Transverse colon (tissue), 4 donors: Measurements from ENCODE around the gene RAI14. TPM values are rescaled to one million over a fixed set of nuclear protein-coding genes. Genes with fewer than 3 reads are reported as not detected.

Source experiments
- DNase-seq: peaks from one replicate; pipeline ENCODE4 v3.0.0-alpha.2; 2019
- H3K27ac ChIP-seq, 4 donors: fragments of 200-600 bp; sonication (generic); 2 replicates each; pipeline ENCODE4 v1.5.1; 2016 to 2018; ENCODE audit warnings: inconsistent platforms in 4 of 4
- H3K27me3 ChIP-seq: fragments of 200-600 bp; sonication (generic); 2 replicates; pipeline ENCODE4 v1.5.1; 2017; ENCODE audit warnings: inconsistent platforms
- H3K36me3 ChIP-seq, 4 donors: fragments of 200-600 bp; sonication (generic); 2 replicates each; pipeline ENCODE4 v1.5.1; 2017 to 2019; ENCODE audit warnings: inconsistent platforms in 4 of 4
- H3K4me1 ChIP-seq, 4 donors: fragments of 200-600 bp; sonication (generic); 2 replicates each; pipeline ENCODE4 v1.5.1; 2017 to 2020; ENCODE audit warnings: inconsistent platforms in 4 of 4
- H3K4me3 ChIP-seq, 4 donors: fragments of 200-600 bp; sonication (generic); 1 replicate in 1 of 4; 2 replicates in 3 of 4; pipeline versions ENCODE4 v1.5.1 to v1.6.1; 2017 to 2019; ENCODE audit warnings: inconsistent platforms in 4 of 4
- H3K9me3 ChIP-seq, 2 donors: fragments of 200-600 bp; sonication (generic); 2 replicates each; pipeline ENCODE4 v1.5.1; 2017 to 2019; ENCODE audit warnings: inconsistent platforms in 2 of 2
- EP300 ChIP-seq: sonication (generic); formaldehyde crosslinking; IDR thresholded peaks from one replicate; pipeline ENCODE4 v1.6.1; 2017; ENCODE audit warnings: antibody characterized with exemption, low read depth
- POLR2A ChIP-seq: fragments of 450-650 bp; IDR thresholded peaks from one replicate; pipeline ENCODE4 v1.6.1; 2016; ENCODE audit warnings: antibody characterized with exemption, mild to moderate bottlenecking, moderate library complexity
- POLR2AphosphoS5 ChIP-seq, 3 donors: sonication (generic); formaldehyde crosslinking; IDR thresholded peaks; one replicate each; pipeline ENCODE4 v1.6.1; 2016; ENCODE audit warnings: antibody characterized with exemption in 3 of 3
- WGBS, 2 donors: methylation state at CpG; one replicate each; pipeline ENCODE4 v1.1.5; 2018; ENCODE audit warnings: low coverage in 1 of 2; 5-methylcytosine and 5-hydroxymethylcytosine counted together
- in situ Hi-C, 4 donors: fragments of 200-750 bp; cut with MboI; loops; one replicate each; pipeline versions ENCODE4 v1.15.0 to v1.15.1; 2017; ENCODE audit warnings: low sequenced_read_pairs in 3 of 4, low pct_ligation_motif_present in 1 of 4, low pct_unique_long_range_greater_than_20kb in 1 of 4
- intact Hi-C: fragments of 100-400 bp; cut with DNase I; formaldehyde crosslinking; loops from one replicate; pipeline ENCODE4 v1.15.1; 2023; ENCODE audit warnings: low total_unique reads
- total RNA-seq, 4 donors: library from RNA; depleted of rRNA; stranded (reverse); fragments of >200 nt; gene quantifications; one replicate each; pipeline ENCODE4 v1.1.0, GENCODE V29; 2016
- TF ChIP-seq, protein P1 (sequence below), 5 experiments: fragments of 200-600 bp in 3 of 5; fragments of 450-650 bp in 2 of 5; sonication (generic) in 3 of 5; IDR thresholded peaks; 1 replicate in 2 of 5; 2 replicates in 3 of 5; pipeline ENCODE4 v1.5.1; 2016 to 2017; ENCODE audit warnings: antibody characterized with exemption in 5 of 5, inconsistent platforms in 3 of 5, mild to moderate bottlenecking in 2 of 5, moderate library complexity in 1 of 5

RAI14 gene
- total RNA-seq, 4 donors from 2014 or later, result 13.9 to 18.3 (median 15.3) TPM

- WGBS, 2 donors, result 87 to 89% methylated on average over 3 to 5 of the region's 5 CpGs
- Histone ChIP-seq H3K4me1 (no peaks in the 10 kb centered on the region), H3K4me3 (no peak overlapping the region), H3K36me3 (no peaks in the 10 kb centered on the region), H3K27me3 (no peaks in the 10 kb centered on the region), H3K9me3 (no peaks in the 10 kb centered on the region), H3K27ac (no peak overlapping the region)
- intact Hi-C loops (no loop called here), in situ Hi-C loops (no loop called here)
- TF ChIP-seq POLR2AphosphoS5 (IDR thresholded peaks at IDR 0.05) (no peak), EP300 (no peak), POLR2A (no peak)
- TF ChIP-seq, protein P1, sequence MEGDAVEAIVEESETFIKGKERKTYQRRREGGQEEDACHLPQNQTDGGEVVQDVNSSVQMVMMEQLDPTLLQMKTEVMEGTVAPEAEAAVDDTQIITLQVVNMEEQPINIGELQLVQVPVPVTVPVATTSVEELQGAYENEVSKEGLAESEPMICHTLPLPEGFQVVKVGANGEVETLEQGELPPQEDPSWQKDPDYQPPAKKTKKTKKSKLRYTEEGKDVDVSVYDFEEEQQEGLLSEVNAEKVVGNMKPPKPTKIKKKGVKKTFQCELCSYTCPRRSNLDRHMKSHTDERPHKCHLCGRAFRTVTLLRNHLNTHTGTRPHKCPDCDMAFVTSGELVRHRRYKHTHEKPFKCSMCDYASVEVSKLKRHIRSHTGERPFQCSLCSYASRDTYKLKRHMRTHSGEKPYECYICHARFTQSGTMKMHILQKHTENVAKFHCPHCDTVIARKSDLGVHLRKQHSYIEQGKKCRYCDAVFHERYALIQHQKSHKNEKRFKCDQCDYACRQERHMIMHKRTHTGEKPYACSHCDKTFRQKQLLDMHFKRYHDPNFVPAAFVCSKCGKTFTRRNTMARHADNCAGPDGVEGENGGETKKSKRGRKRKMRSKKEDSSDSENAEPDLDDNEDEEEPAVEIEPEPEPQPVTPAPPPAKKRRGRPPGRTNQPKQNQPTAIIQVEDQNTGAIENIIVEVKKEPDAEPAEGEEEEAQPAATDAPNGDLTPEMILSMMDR (IDR thresholded peaks at IDR 0.05), result no peak
- no peak for DNase-seq
Measured at GRCh38 chr5:34832568-34832967, 176.4 kb downstream of the RAI14 start.

GRCh38 chr5:34833090-34833489, 177.0 kb downstream of the RAI14 start:
- Histone ChIP-seq H3K27me3 (no peaks in the 10 kb centered on the region), H3K36me3 (no peaks in the 10 kb centered on the region), H3K27ac (no peak overlapping the region), H3K4me1 (no peaks in the 10 kb centered on the region), H3K4me3 (no peak overlapping the region), H3K9me3 (no peaks in the 10 kb centered on the region)
- in situ Hi-C loops, result no loop called here
- no peak for TF ChIP-seq EP300
- TF ChIP-seq, protein P1 (IDR thresholded peaks at IDR 0.05), result no peak
- TF ChIP-seq POLR2A, result no peak
- TF ChIP-seq POLR2AphosphoS5 (IDR thresholded peaks at IDR 0.05), result no peak
- no peak for DNase-seq
- 83% methylated on average over 1 of the region's 1 CpG; no CpG with 5 or more reads in 1 of the 2 donors for WGBS, 2 donors
- intact Hi-C loops, result no loop called here

GRCh38 chr5:34833976-34834793, 178.1 kb downstream of the RAI14 start:
- intact Hi-C loops (no loop called here), in situ Hi-C loops (no loop called here)
- TF ChIP-seq EP300 (no peak), POLR2A (no peak), POLR2AphosphoS5 (IDR thresholded peaks at IDR 0.05) (no peak)
- TF ChIP-seq, protein P1 (IDR thresholded peaks at IDR 0.05), result no peak
- no peaks in the 10 kb centered on the region for H3K27me3 ChIP-seq
- no peak for DNase-seq
- H3K4me3 ChIP-seq, result no peak overlapping the region
- no peaks in the 10 kb centered on the region for H3K9me3 ChIP-seq
- no peaks in the 10 kb centered on the region for H3K36me3 ChIP-seq
- peak overlapping the region in 1 of 4 donors; percentile 11 for H3K27ac ChIP-seq
- WGBS, 2 donors, result 76 to 85% methylated on average over 4 to 9 of the region's 9 CpGs
- H3K4me1 ChIP-seq, result no peaks in the 10 kb centered on the region

GRCh38 chr5:34834794-34835089, 178.6 kb downstream of the RAI14 start:
- no peak for DNase-seq
- in situ Hi-C loops, result no loop called here
- peaks cover 0 to 5% (median 2%) of the 10 kb centered on the region in 4 donors for H3K4me1 ChIP-seq
- no peaks in the 10 kb centered on the region for H3K9me3 ChIP-seq
- no peaks in the 10 kb centered on the region for H3K36me3 ChIP-seq
- H3K4me3 ChIP-seq, result no peak overlapping the region
- H3K27ac ChIP-seq, result no peak overlapping the region
- 63% methylated on average over 1 of the region's 1 CpG; no CpG with 5 or more reads in 1 of the 2 donors for WGBS, 2 donors
- H3K27me3 ChIP-seq, result no peaks in the 10 kb centered on the region
- intact Hi-C loops, result no loop called here
- TF ChIP-seq POLR2AphosphoS5 (IDR thresholded peaks at IDR 0.05) (no peak), EP300 (no peak), POLR2A (no peak)
- TF ChIP-seq, protein P1 (IDR thresholded peaks at IDR 0.05), result no peak
